ENCODE results near the gene TRERF1. TPM values are rescaled to one million over a fixed set of nuclear protein-coding genes. Genes with fewer than 3 reads are reported as not detected.

TRERF1 gene
- total RNA-seq, 1 donor = 12.0 TPM

GRCh38 chr6:42417641-42418112 lies 34.0 kb downstream of the TRERF1 start:
- peak; percentile 36 for DNase-seq (ENCODE audit: low read depth)
- TF ChIP-seq CTCF (IDR thresholded peaks at IDR 0.05; ENCODE audit: insufficient read depth, low read length) = no peak
- H3K4me3 ChIP-seq (ENCODE audit: low read depth, low read length) = no peak overlapping the region

- no peak overlapping the region for H3K4me3 ChIP-seq (ENCODE audit: low read depth, low read length)
- DNase-seq (ENCODE audit: low read depth) = peak; percentile 15
Measured at GRCh38 chr6:42411406-42411805, 40.3 kb downstream of the TRERF1 start.

GRCh38 chr6:42410861-42411260 lies 40.9 kb downstream of the TRERF1 start:
- DNase-seq (ENCODE audit: low read depth) = no peak
- H3K4me3 ChIP-seq (ENCODE audit: low read depth, low read length) = no peak overlapping the region
- no peak for TF ChIP-seq CTCF (IDR thresholded peaks at IDR 0.05; ENCODE audit: insufficient read depth, low read length)

More at GRCh38 chr6:42411406-42411805, 40.3 kb downstream of the TRERF1 start:
- no peak for TF ChIP-seq CTCF (IDR thresholded peaks at IDR 0.05; ENCODE audit: insufficient read depth, low read length)

- no peak overlapping the region for H3K4me3 ChIP-seq (ENCODE audit: low read depth, low read length)
- DNase-seq (ENCODE audit: low read depth) = no peak
- no peak for TF ChIP-seq CTCF (IDR thresholded peaks at IDR 0.05; ENCODE audit: insufficient read depth, low read length)
Measured at GRCh38 chr6:42409581-42409980, 42.1 kb downstream of the TRERF1 start.

GRCh38 chr6:42407379-42407778 lies 44.3 kb downstream of the TRERF1 start:
- peak overlapping the region; percentile 26 for H3K4me3 ChIP-seq (ENCODE audit: low read depth, low read length)
- TF ChIP-seq CTCF (IDR thresholded peaks at IDR 0.05; ENCODE audit: insufficient read depth, low read length) = no peak
- peak; percentile 93 for DNase-seq (ENCODE audit: low read depth)

- H3K4me3 ChIP-seq (ENCODE audit: low read depth, low read length) = peak overlapping the region; percentile 26
- DNase-seq (ENCODE audit: low read depth) = peak; percentile 45
- TF ChIP-seq CTCF (IDR thresholded peaks at IDR 0.05; ENCODE audit: insufficient read depth, low read length) = no peak
Measured at GRCh38 chr6:42406306-42407280, 45.1 kb downstream of the TRERF1 start.

Measured in fibroblast of the aortic adventitia (primary cell).